Keratinocyte (primary cell): ENCODE data around the gene IRF9.

Source experiments
- CTCF ChIP-seq, 3 experiments: IDR thresholded peaks in 1 of 3; conservative IDR thresholded peaks in 1 of 3; optimal IDR thresholded peaks in 1 of 3; 2 replicates in 2 of 3; 3 replicates in 1 of 3; pipeline versions ENCODE3 to v1.5.1; 2011; ENCODE audit warnings: low read length in 3 of 3, mild to moderate bottlenecking in 3 of 3, moderate library complexity in 2 of 3, control low read depth in 1 of 3, inconsistent platforms in 1 of 3; ENCODE audit not compliant: insufficient read depth in 2 of 3; ENCODE audit errors: extremely low read depth in 1 of 3
- EZH2 ChIP-seq: IDR thresholded peaks from one replicate; pipeline ENCODE4 v1.6.1; 2012; ENCODE audit warnings: inconsistent platforms, mild to moderate bottlenecking, low read length, moderate library complexity

DNA sequence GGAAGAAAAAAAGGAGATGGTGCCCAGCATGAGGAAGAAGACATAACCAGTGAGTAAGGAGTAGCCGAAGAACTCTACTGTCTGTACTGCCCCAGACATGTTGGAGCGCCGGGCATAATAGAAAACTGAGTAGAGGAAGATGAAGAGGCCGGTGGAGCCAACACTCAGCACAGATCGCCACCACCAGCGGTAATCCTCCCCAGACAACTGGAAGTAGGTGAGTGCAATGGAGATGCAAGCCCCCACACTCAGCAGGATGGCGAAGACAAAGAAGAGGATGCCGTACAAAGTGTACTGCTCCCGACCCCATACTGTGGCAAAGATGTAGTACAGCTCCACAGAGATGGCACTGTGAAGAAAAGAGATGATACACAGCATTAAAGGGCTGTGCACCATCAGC is 28.4 kb downstream of the IRF9 start:
- TF ChIP-seq EZH2 (no peak), CTCF (optimal IDR thresholded peaks at IDR 0.05 in 1 of 3, IDR thresholded peaks at IDR 0.05 in 1 of 3, conservative IDR thresholded peaks at IDR 0.05 in 1 of 3; ENCODE audit: extremely low read depth in 1 of 3, insufficient read depth in 2 of 3, low read length in 3 of 3) (no peak)
